HG03571 (cell line): Measurements from ENCODE around the gene HS2ST1.
"Not testable (repeated sequence)": the region's sequence is repeated elsewhere in the genome, so short reads cannot be mapped to it uniquely, and the experiment has no call there.

Source experiments
- ATAC-seq: cut with Tn5 transposase; IDR thresholded peaks from one replicate; pipeline ENCODE4 v1.9.1; 2021; ENCODE audit not compliant: unreplicated experiment

HS2ST1 gene

DNA sequence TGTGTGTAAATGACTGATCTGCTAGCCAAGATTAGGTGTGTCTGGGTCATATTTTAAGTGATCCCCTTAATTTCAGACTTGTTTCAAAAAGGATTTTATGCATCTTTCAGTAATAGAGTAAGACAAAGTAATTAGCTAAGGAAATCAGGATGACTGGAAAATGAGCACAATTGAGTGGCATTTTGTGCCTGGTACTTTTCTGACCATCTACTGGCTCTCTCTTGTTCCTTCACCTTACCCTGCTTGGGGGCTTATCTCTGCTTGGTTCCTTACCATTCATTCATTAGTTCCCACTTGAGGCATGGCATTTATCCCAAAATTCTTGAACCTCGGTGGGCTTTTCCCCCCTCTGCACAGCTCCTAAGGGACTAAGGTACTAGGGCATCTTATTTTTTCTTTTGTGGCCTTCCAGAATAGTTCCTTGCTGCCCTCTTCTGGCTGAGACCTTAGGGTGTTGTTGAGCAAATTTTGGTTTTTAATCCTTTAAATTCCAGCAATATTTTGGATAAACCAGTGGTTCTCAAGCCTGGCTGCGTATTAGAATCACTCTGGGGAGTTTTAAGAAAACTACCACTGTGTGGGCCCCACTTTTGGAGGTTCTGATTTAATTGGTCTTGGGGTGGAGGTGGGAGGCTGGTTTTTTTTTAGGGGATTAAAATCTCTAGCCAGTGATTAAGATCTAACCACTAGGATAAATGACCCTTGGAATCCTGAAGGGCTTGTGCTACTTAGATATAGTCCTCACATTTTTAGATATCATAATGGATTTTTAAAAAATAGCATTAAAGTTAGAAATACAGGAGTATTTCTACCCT is 50.8 kb downstream of the HS2ST1 start:
- no peak for ATAC-seq

DNA sequence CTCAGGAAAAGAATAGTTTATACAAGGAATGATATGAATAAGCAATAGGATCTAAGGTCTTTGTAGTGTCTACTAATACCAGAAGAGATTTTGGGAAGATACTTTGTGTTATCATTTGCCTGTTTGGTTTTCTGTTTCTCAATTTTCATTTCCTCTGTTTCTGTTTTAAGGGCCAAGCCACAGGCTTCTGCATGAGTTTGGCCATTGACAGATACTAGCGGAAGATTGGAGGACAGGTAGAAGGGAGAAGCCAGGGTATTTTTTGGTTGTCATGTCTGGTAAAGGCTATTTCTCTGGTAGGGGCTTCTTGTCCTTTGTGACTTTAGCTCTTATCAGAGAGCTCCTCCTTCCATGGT is 51.4 kb downstream of the HS2ST1 start:
- peak; percentile 82 for ATAC-seq

DNA sequence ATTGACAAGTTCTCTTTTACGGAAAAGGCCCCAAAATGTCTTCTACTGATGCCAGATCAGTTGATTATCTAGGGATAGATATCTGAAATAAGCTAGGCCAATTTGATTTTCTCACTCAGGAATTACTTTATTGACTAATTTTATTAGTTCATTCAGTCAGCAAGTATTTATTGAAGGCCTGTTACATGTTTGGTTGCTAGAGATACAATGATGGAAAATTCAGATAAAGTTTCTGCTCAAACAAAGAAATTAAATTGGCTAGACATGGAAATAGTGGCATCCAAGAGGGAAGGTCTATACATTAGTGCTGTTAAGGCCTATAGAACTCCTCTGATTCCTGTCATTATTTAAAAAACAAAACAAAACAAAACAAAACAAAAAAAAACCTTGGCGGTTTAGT is 56.5 kb downstream of the HS2ST1 start:
- ATAC-seq, result no peak

DNA sequence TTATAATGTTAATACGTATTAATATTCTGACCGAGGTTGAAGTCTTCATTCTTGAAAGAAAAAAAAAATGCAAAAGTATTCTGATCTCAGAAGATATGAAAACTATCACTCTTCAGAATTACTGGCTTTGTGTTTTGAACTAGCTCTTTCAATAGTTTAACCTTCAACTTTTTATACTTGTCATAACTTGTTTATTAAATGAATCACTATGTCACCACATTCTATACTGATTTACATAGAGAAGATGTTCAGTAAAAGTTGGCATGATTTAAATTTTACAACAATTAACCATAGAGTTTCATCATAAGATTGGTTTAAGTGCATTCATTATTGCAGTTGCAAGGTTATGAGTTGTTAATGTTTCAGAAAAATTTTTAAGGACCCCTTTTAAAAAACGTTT is 57.3 kb downstream of the HS2ST1 start:
- ATAC-seq, result no peak

DNA sequence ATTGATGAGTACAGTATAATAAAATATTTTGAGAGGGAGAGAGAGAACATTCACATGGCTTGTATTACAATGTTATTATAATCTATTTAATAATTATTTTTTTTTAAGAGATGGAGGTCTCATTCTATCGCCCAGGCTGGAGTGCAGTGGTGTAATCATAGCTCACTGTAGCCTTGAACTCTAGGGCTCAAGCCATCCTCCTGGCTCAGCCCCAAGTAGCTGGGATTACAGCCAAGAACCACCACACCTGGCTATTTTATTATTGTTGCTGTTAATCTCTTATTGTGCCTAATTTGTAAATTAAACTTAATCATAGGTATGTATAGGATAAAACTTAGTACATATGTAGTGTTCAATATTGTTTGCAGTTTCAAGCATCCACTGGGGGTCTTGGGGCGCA is 57.8 kb downstream of the HS2ST1 start:
- ATAC-seq, result no peak

DNA sequence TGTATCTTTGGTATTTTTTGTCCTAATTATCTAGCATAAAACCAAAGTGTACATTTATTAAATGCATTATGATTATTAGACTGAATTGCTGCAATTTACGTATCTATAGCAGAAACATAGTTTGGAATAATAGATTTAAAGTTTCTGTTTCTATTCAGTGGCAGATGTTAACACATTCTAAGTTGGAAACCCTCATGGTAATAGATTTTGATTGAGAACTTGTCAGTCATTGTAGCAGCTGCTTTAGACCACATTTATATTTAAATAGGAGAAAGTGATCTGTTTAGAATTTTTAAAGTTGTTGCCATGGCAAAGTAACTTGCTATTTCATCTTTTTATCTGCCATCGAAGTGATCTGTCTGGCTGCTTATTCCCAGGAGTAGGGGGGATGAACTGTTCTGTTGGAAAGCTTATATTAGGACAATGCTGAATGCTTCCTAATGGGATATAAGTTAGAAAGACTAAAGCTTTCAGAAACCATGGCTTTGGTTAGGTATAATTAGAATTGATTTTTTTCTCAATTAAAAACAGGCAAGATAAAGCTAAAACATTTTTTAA is 61.6 kb downstream of the HS2ST1 start:
- no peak for ATAC-seq

DNA sequence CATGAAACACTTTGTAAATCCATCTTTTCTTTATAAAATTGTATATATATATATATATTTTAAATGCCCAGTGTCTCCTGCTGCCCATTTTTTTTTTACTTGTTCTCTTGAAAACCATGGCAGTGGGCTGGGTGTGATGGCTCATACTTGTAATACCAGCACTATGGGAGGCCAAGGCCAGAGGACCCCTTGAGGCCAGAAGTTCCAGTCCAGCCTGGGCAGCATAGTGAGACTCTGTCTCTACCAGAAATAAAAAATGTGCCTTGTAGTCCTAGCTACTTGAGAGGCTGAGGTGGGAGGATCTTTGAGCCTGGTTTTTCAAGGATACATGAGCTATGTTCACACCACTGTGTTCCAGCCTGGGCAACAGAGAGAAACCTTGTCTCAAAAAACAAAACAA is 62.2 kb downstream of the HS2ST1 start:
- no peak for ATAC-seq

DNA sequence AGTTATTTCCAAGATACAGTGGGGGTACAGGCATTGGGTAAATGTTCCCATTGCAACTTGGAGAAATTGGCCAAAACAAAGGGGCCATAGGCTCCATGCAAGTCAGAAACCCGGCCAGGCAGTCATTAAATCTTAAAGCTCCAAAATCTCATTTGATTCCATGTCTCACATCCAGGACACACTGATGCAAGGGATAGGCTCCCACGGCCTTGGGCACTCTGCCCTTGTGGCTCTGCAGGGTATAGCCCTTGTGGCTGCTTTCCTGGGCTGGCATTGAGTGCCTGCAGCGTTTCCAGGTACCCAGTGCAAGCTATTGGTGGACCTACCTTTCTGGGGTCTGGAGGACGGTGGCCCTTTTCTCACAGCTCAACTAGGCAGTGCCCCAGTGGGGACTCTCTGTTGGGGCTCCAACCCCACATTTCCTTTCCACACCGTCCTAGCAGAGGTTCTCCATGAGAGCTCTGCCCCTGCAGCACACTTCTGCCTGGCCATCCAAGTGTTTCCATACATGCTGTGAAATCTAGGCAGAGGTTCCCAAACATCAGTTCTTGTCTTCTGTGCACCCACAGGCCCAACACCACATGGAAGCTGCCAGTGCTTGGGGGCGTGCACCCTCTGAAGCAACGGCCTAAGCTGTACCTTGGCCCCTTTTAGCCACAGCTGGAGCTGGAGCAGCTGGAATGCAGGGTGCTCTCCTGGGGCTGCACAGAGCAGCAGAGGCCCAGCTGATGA is 67.2 kb downstream of the HS2ST1 start:
- no peak for ATAC-seq

DNA sequence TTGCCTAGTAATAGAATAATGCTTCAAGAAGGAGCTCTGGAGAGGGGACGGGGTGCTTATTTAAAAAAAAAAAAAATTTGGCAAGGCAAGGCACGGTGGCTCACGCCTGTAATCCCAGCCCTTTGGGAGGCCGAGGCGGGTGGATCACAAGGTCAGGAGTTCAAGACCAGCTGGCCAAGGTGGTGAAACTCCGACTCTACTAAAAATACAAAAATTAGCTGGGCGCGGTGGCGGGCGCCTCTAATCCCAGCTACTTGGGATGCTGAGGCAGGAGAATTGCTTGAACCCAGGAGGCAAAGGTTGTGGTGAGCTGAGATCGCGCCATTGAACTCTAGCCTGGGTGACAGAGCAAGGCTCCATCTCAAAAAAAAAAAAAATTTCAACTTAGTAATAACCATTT is 69.2 kb downstream of the HS2ST1 start:
- ATAC-seq, result not testable (repeated sequence)

DNA sequence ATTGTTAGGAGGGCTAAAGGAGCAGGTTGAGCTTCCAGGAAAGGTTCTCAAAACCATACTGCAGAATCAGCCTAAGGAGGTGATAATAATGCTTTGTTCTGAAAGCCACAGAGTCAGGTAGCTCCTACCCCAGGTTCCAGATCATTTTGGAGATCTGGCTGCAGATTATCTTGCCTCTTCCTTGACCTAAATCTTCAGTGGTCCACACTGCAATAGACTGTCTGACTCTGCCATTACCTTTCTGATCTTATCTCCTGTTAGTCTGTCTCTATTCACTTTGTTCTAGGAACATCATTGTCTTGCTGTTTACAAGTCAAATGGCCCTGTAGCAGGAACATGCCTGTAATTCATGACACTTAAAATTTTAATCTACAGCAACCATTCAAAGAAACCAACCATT is 73.0 kb downstream of the HS2ST1 start:
- no peak for ATAC-seq

DNA sequence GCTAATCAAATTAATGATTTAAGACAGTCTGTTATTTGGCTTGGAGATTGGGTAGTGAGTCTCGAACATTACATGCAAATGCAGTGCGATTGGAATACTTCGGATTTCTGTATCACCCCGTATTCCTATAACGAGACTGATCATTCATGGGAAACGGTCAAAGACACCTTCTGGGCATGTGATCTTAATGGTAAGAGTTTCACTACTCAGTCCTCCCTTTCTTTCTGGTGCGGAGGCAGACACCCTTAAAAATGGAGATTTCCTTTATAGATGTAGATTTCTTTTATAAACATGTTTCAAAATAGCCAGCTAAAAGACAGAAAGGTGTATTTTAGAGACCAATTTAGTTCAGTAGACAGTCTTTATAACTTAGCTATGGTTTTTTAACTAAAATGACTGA is 74.4 kb downstream of the HS2ST1 start:
- ATAC-seq, result no peak

DNA sequence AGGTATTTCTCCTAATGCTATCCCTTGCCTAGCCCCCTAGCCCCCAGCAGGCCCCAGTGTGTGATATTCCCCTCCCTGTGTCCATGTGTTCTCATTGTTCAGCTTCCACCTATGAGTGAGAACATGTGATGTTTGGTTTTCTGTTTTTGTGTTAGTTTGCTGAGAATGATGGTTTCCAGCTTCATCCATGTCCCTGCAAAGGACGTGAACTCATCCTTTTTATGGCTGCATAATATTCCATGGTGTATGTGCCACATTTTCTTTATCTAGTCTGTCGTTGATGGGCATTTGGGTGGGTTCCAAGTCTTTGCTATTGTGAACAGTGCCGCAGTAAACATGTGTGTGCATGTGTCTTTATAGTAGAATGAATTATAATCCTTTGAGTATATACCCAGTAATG is 75.3 kb downstream of the HS2ST1 start:
- not testable (repeated sequence) for ATAC-seq

DNA sequence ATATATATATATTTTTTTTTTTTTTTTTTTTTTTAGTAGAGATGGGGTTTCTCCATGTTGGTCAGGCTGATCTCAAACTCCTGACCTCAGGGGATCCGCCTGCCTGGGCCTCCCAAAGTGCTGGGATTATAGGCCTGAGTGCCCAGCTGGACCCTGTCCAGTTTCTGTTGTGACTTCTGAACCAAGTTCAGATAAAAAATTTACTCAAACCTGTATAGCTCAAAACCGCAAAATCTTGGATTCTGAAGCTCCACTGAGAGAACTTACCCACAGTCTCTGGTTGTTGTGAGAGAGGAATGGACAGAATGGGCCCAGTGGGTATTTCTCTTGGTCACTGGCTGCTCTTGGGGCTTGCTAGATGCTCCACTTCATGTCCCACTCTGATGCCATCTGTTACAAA is 76.4 kb downstream of the HS2ST1 start:
- ATAC-seq, result no peak

DNA sequence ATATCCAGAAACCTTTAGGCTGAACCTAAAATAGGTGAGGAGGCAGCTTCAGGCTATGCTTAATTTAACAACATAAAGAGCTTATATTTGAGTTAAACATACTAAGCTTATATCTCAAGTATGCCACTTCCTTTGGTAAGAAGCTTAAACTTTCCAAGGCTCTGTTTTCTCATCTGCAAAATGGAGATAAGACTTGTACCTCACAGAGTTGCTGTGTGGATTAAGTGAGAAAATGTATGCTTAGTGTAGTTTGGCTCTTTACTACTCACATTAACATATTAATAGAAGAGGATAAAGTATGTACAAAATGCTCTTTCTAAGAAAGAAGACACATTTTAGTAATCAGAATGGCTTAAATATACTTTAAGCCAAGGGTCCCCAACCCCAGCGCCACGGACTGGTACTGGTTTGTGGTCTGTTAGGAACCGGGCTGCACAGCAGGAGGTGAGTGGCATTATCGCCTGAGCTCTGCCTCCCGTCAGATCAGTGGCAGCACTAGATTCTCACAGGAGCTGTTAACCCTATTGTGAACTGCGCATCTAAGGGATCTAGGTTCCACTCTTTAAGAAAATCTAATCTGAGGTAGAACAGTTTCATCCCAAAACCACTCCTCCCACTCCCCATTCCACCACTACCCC is 77.2 kb downstream of the HS2ST1 start:
- ATAC-seq, result no peak

DNA sequence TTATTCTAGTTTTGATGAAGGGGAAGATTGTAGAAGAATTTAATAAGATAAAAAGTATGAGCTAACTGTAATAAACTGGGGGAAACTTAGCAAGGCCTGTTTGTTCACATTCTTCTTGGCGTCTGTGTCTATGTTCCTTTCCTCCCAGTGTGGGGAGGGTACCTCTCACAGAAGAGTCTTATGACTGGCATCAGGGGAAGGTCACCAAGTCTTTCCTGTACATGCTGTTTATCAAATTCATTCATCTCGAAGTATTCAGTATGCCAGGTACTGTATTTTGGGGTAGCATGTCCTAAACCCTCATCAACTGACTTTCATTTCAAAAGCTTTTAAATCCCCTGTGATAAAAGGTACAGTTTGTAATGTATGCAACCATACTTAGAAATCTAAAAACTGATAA is 78.4 kb downstream of the HS2ST1 start:
- no peak for ATAC-seq

DNA sequence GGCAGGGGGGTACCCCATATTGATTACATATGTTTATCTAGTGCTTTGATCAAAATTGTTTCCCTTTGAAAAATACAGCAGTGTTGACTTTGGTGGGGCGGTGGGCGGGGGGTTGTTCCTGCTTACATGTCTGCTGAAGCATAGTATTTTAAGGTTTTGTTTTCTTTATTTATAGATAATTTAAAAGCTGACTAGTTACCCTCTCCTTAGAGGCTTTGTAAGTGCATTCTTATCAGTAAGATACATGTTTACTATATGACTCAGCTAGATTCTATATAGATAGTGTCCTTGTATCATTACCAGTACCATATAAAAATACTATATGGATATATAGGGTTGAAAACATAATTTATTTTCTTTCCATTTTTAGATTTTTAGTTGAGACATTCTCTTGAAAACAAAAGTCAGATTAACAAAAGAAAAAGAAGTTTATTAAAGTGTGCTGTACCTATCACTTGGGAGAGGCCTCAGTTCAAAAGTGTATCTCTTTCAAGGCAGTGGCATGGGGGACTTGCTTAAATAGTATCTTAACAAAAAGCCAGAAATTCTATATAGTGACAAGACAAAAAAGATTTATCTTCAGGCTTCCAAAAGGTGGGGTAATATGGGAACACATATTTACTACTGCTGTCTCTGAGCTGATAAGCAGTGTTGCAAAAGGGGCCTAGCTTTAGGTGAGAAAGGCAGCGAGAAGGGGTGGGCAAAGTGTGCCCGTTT is 79.0 kb downstream of the HS2ST1 start:
- no peak for ATAC-seq

DNA sequence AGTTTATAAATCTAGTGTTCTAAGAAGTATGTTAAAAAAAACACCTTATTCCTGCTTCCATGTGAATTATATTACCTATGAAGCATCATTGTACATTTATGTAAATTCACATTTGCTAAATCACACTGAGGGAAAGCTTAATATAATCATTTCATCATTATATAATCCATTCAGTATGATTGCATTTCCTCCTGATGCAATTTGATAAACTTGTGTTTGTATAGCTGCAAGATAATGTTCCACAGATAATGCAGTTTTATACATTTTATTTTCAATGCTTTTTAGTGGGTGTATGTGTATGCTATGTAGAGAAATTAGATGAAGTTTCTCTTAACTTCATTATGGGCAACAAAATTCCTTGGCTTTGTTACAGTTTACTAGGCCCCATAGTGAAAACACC is 79.6 kb downstream of the HS2ST1 start:
- ATAC-seq, result no peak

DNA sequence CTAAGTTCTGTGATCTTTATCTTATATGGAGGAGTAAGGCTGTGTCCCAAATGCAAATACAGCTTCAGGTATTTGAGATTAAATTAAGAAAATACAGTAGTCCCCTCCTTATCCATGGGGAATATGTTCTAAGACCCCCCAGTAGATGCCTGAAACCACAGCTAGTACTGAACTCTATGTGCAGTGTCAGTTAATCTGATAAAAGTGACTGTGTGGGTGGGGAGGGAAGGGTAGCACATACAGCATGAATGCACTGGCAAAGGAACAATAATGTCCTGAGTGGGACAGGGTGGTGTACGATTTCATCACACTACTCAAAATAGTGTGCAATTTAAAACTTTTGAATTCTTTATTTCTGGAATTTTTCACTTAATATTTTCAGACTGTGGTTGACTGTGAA is 83.1 kb downstream of the HS2ST1 start:
- ATAC-seq, result no peak

DNA sequence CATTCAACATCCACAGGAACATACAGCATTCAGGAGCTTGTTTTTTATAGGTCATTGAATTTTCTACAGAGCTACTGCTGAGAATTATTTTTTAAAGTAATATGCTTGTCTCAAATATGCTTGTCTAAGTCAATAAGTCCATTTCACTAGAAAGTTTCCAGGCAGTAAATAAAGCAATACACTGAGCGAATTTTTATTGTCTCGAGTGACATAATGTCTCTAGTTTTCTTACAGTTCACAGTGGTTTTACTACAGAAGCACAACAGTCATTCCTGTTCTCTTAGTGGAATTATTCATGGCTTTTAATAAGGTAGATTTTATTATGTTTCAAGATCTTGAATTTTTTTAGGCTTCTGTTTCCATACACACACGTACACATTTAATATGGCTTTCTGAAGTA is 83.8 kb downstream of the HS2ST1 start:
- no peak for ATAC-seq

DNA sequence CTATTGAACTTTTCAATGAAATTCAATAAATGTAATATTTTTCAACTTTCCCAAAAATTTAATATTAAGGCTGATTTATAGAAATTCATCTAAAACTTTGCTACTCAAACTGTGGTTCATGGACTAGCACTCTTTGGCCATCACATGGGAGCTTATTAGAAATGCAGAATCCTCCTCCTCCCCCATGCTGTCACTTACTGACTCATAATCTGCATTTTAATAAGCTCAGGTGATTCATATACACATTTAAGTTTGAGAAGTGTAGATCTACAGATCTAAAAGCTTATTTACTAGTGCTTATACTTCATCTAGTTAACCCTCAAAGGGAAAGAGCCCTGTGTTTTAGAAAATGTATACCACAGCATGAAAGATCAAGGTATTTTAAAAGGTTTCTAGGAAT is 84.3 kb downstream of the HS2ST1 start:
- ATAC-seq, result no peak

DNA sequence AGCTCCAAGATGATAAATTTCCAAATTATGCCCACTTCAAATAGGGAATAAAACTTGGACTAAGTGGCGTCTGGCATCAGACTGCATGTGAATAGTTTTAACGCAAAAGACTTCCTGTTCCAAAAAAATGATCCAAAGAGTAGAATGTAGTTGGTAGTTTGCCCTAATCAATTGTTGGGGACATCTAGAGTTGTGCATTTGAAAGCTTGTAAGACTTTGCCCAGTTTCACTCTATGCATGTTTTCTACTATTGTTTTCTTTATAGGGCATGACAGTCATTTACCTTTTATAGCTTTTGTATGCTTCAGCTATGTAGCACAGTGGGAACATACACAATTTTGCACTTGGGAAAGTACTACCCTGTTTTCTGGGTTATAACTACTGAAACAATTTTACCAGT is 86.0 kb downstream of the HS2ST1 start:
- no peak for ATAC-seq
